ENCODE measurements around the gene SPECC1.

DNA sequence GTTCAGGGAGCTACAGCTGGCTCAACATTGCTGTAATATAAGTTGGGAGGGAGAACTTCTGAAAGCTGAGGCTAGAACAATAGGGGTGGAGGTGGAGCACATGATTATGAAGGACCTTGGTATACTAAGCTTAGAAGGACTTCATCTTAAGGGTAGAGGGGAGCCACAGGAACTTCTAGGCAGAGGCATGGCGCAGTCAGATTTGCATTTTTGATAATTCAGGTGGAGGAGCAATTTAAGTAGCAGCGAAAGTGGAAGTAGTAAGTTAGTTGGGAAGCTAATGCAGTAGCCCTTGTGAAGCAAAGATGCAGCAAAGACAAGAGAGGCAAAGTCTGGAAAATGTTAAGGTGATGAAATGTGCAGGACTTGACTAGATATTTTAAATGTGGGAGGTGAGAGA is 144.1 kb downstream of the SPECC1 start:
- TF ChIP-seq ZBTB21 (CRISPR knock-in tag; IDR thresholded peaks at IDR 0.05): no peak
- no peak for TF ChIP-seq TCF7 (IDR thresholded peaks at IDR 0.05; ENCODE audit: low read depth)
- no peak for TF ChIP-seq ARNT (IDR thresholded peaks at IDR 0.05)
- TF ChIP-seq FOXA1 (IDR thresholded peaks at IDR 0.05): no peak
- no peak for TF ChIP-seq FOXA1 (CRISPR knock-in tag; IDR thresholded peaks at IDR 0.05)
- no peak for TF ChIP-seq STAT5B (CRISPR knock-in tag; IDR thresholded peaks at IDR 0.05)
- no peak for TF ChIP-seq ZNF367 (CRISPR knock-in tag; IDR thresholded peaks at IDR 0.05; ENCODE audit: borderline replicate concordance)
